Naive thymus-derived CD4-positive, alpha-beta T cell (primary cell): Measurements from ENCODE around the gene IL1RL2. TPM values are rescaled to one million over a fixed set of nuclear protein-coding genes. Genes with fewer than 3 reads are reported as not detected.

Experiments
- ATAC-seq: fragments of 150-1000 bp; cut with Tn5 transposase; 2 replicates; pipeline ENCODE4 v1.10.0; 2021; ENCODE audit warnings: mild to moderate bottlenecking, moderate library complexity
- CTCF ChIA-PET: fragments of 350-600 bp; sonication (Branson Sonifier 250); formaldehyde crosslinking; loops from one replicate; lab custom pipeline; 2021; ENCODE audit warnings: antibody characterized with exemption; lab: Charles Lee
- POLR2A ChIA-PET: fragments of 350-600 bp; sonication (Branson Sonifier 250); formaldehyde crosslinking; loops from one replicate; lab custom pipeline; 2021; ENCODE audit warnings: antibody characterized with exemption, inconsistent platforms; lab: Charles Lee
- DNase-seq, 9 donors: peaks; one replicate each; pipeline versions ENCODE4 v3.0.0 to v3.0.0-alpha.2; 2020 to 2022; ENCODE audit warnings: mixed read lengths in 1 of 9
- H3K27ac ChIP-seq: one replicate; pipeline ENCODE4 v1.7.0; 2013; ENCODE audit warnings: mild to moderate bottlenecking, low read depth, low read length, moderate library complexity
- H3K27me3 ChIP-seq, 2 donors: one replicate each; pipeline ENCODE4 v1.7.0; 2013; ENCODE audit warnings: low read length in 2 of 2, mild to moderate bottlenecking in 2 of 2, moderate library complexity in 2 of 2; ENCODE audit not compliant: control insufficient read depth in 2 of 2, insufficient read depth in 2 of 2
- H3K36me3 ChIP-seq, 3 experiments: 1 replicate in 2 of 3; 2 replicates in 1 of 3; pipeline ENCODE4 v1.7.0; 2013; ENCODE audit warnings: low read length in 3 of 3, mild to moderate bottlenecking in 3 of 3, moderate library complexity in 1 of 3; ENCODE audit not compliant: insufficient read depth in 3 of 3, control insufficient read depth in 2 of 3
- H3K4me1 ChIP-seq, 2 donors: one replicate each; pipeline ENCODE4 v1.7.0; 2013; ENCODE audit warnings: low read length in 2 of 2, mild to moderate bottlenecking in 2 of 2, moderate library complexity in 1 of 2; ENCODE audit not compliant: control insufficient read depth in 2 of 2, insufficient read depth in 2 of 2
- H3K4me3 ChIP-seq: 2 replicates; pipeline ENCODE4 v1.7.0; 2013; ENCODE audit warnings: mild to moderate bottlenecking, low read length
- H3K9me3 ChIP-seq, 3 experiments: 1 replicate in 2 of 3; 2 replicates in 1 of 3; pipeline ENCODE4 v1.7.0; 2013; ENCODE audit warnings: low read length in 3 of 3; ENCODE audit not compliant: control insufficient read depth in 2 of 3
- H3K27ac Mint-ChIP-seq, 9 donors: one replicate each; pipeline ENCODE4 v1.8.0; 2020 to 2022; ENCODE audit warnings: mixed read lengths in 9 of 9, mild to moderate bottlenecking in 8 of 9, moderate library complexity in 5 of 9, inconsistent platforms in 2 of 9
- H3K27me3 Mint-ChIP-seq, 5 donors: one replicate each; pipeline ENCODE4 v1.8.0; 2021 to 2022; ENCODE audit warnings: mixed read lengths in 5 of 5, mild to moderate bottlenecking in 1 of 5
- H3K36me3 Mint-ChIP-seq, 5 donors: one replicate each; pipeline ENCODE4 v1.8.0; 2020 to 2022; ENCODE audit warnings: mixed read lengths in 5 of 5, mild to moderate bottlenecking in 3 of 5, inconsistent platforms in 1 of 5
- H3K4me1 Mint-ChIP-seq, 7 donors: one replicate each; pipeline ENCODE4 v1.8.0; 2020 to 2022; ENCODE audit warnings: mixed read lengths in 7 of 7, mild to moderate bottlenecking in 3 of 7, inconsistent platforms in 1 of 7
- H3K4me3 Mint-ChIP-seq, 10 donors: one replicate each; pipeline ENCODE4 v1.8.0; 2020 to 2022; ENCODE audit warnings: mild to moderate bottlenecking in 10 of 10, mixed read lengths in 10 of 10, moderate library complexity in 6 of 10, inconsistent platforms in 2 of 10
- H3K9me3 Mint-ChIP-seq, 11 donors: one replicate each; pipeline ENCODE4 v1.8.0; 2020 to 2022; ENCODE audit warnings: mixed read lengths in 11 of 11, mild to moderate bottlenecking in 4 of 11, inconsistent platforms in 1 of 11, moderate library complexity in 1 of 11
- intact Hi-C, 2 donors: fragments of 100-400 bp; cut with micrococcal nuclease; formaldehyde crosslinking; loops; one replicate each; pipeline ENCODE4 v1.15.1; 2023
- polyA plus RNA-seq, 2 donors: library from polyadenylated mRNA; unstranded; fragments of 300-500 nt; fragmentation: Illumina TruSeq; gene quantifications; one replicate each; pipeline ENCODE4 v1.2.3, GENCODE V29; 2021
- total RNA-seq, 6 experiments: library from RNA in 5 of 6; stranded (reverse) in 5 of 6; gene quantifications; 1 replicate in 5 of 6; 2 replicates in 1 of 6; pipeline ENCODE4 v1.2.3 and lab custom pipeline; 2021 to 2026

The IL1RL2 gene
- total and polyA plus RNA-seq, 7 experiments from 2014 or later, result 0.15 to 0.21 TPM; not detected in 5

DNA sequence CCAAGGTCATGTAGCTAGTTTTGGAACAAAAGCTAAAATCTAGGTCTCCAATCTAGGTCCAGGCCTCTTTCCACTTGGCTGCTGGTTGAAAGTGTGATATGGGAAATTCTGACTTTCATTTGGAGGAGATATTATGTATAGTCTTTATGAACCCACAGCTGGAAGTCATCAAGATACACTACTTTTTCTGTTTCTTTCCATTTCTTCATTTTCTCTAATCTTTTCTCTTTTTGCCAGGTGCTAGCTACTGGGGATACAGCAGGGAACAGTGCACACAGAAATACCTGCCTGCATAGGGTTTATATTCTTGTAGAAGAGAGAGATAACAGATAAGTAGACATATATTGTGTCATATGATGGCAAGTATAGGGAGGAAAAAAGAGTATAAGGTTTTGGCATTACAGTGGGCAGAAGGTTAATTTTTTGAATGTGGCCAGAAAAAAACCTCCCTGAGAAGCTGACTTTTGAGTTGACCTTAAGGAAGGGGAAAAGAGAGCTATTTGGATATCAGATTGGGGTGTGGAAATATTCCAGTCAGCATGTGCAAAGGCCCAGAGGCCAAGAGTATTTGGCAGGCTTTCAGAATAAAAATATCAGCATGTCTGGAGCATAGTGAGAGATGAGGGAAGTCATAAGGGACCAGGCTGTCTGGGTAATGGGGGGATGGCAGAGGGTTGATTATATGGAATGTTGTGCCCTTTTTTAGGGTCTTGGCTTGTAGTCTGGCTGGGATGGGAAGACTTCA lies 28.6 kb upstream of the IL1RL2 start:
- H3K27me3 ChIP-seq, result no peaks in the 10 kb centered on the region
- ATAC-seq, result no peak
- Mint-ChIP-seq H3K27ac (peak overlapping the region in 1 of 9 donors; percentile 59), H3K36me3 (peaks cover 0 to 3% (median 0%) of the 10 kb centered on the region in 5 donors), H3K9me3 (peaks cover 0 to 6% (median 0%) of the 10 kb centered on the region in 11 donors), H3K27me3 (no peaks in the 10 kb centered on the region), H3K4me3 (no peak overlapping the region), H3K4me1 (peaks cover 0 to 8% (median 0%) of the 10 kb centered on the region in 7 donors)
- H3K4me1 ChIP-seq, result no peaks in the 10 kb centered on the region
- intact Hi-C loops, result no loop called here
- ChIA-PET CTCF (no interaction called here), POLR2A (no interaction called here)
- no peak overlapping the region for H3K4me3 ChIP-seq
- H3K9me3 ChIP-seq, result no peaks in the 10 kb centered on the region
- H3K27ac ChIP-seq, result no peak overlapping the region
- no peaks in the 10 kb centered on the region for H3K36me3 ChIP-seq
- no peak for DNase-seq

DNA sequence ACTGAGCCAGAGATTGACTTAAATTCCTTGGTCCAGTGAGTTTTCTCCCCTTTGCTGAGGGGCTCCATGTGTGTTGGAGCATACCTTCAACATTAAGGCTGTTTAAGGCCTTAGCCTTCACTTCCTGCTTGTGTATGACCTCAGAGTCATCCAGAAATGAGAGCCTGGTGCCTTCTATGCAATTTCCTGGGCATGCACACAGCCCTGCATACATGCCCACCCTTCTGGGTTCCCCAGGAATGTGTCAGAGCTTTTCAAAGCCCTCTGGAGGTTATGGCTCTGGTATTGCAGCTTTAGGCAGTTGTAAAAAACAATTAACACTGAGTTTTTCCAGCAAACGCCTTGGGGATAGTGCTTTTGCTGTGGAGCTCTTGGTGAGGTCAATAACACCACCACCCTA lies 27.5 kb upstream of the IL1RL2 start:
- Histone ChIP-seq H3K9me3 (no peaks in the 10 kb centered on the region), H3K4me3 (no peak overlapping the region), H3K36me3 (no peaks in the 10 kb centered on the region), H3K27me3 (no peaks in the 10 kb centered on the region), H3K27ac (no peak overlapping the region), H3K4me1 (no peaks in the 10 kb centered on the region)
- ChIA-PET POLR2A (no interaction called here), CTCF (interaction anchor here (0.6 kb wide), 1 partner anchor 88 kb away, joined by 3 read pairs; no protein-coding TSS in a partner anchor)
- peak; percentile 20 for ATAC-seq
- Mint-ChIP-seq H3K36me3 (peaks cover 0 to 3% (median 0%) of the 10 kb centered on the region in 5 donors), H3K27me3 (no peaks in the 10 kb centered on the region), H3K4me3 (no peak overlapping the region), H3K4me1 (peaks cover 0 to 8% (median 0%) of the 10 kb centered on the region in 7 donors), H3K27ac (no peak overlapping the region), H3K9me3 (peaks cover 0 to 6% (median 0%) of the 10 kb centered on the region in 11 donors)
- intact Hi-C loops, result no loop called here
- DNase-seq, result no peak

DNA sequence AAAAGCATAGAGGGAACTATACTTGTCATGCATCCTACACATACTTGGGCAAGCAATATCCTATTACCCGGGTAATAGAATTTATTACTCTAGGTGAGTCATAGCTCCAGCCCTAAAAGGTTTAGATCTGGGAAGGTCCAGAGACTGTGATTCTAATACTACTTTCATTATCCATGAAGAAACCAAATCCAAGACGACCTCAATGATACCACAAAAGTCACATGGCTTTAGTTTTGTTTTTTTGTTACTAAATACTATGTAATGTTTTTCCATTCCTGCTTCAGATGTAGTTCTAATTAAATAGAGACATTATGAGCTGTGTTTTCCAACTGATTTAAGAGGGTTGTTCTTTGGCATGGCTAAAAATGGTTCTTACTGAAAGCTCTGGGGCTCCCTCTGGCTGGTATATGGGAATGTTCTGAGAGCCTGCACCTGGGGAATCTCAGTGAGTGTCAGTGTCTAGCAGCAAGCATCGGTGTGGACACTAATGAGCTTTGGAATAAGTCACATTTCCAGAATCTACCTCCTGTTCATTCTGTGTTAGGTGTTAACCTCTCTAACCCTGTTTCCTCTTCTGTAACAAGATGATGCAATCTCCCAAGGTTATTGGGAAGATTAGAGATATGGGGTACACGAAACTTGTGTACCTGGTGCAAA lies 20.5 kb upstream of the IL1RL2 start:
- ChIA-PET POLR2A (no interaction called here), CTCF (interaction anchor here (0.6 to 1.4 kb wide), 4 partner anchors 34 to 160 kb away, joined by 3 to 4 read pairs (median 4); no protein-coding TSS in a partner anchor)
- Histone ChIP-seq H3K27ac (no peak overlapping the region), H3K9me3 (no peaks in the 10 kb centered on the region), H3K4me3 (no peak overlapping the region), H3K27me3 (no peaks in the 10 kb centered on the region), H3K4me1 (no peaks in the 10 kb centered on the region), H3K36me3 (no peaks in the 10 kb centered on the region)
- ATAC-seq (no peak), DNase-seq (peak in 1 of 9 donors; percentile 14)
- intact Hi-C loops, result loop anchor here in 1 of 2 donors (1.0 kb wide), 1 partner anchor 146 kb away; no protein-coding TSS in a partner anchor
- Mint-ChIP-seq H3K27ac (no peak overlapping the region), H3K27me3 (peaks cover 0 to 5% (median 0%) of the 10 kb centered on the region in 5 donors), H3K9me3 (peaks cover 0 to 6% (median 0%) of the 10 kb centered on the region in 11 donors), H3K4me3 (no peak overlapping the region), H3K36me3 (peaks cover 0 to 6% (median 0%) of the 10 kb centered on the region in 5 donors), H3K4me1 (peaks cover 0 to 5% (median 0%) of the 10 kb centered on the region in 7 donors)

DNA sequence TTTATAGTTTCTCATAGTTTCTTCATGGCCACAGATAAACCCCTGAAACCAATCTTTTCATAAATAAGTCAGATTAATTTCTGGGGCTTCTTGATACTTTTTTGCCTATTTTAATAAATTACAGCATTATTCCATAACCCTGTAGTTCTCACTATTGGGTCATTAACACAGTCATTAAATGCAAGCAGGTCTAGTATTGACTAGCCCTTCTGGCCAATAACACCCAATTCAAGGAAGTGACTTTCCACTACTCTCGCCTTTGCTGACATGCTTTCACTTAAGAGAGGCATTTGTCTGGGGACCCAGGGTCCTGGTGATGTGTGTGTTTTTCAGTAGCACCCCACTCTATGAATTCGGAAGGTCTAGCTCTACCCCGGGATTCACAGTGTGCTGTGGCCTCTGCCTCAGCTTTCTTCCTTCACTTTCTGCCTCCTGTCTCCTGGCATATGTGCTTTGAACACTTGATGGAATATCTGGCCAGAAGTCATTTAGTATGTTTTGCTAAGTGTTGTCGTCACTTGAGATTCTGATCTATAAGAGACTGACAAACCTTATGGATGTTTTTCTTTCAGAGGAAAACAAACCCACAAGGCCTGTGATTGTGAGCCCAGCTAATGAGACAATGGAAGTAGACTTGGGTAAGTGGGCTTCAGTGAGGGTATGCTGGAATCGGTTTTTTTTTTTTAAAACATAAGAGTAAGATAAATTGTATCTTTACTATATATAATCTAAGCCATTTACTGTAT lies 18.6 kb upstream of the IL1RL2 start:
- ChIA-PET CTCF (interaction anchor here (1.1 kb wide), 1 partner anchor 72 kb away, joined by 3 read pairs; no protein-coding TSS in a partner anchor), POLR2A (no interaction called here)
- no peak for ATAC-seq

DNA sequence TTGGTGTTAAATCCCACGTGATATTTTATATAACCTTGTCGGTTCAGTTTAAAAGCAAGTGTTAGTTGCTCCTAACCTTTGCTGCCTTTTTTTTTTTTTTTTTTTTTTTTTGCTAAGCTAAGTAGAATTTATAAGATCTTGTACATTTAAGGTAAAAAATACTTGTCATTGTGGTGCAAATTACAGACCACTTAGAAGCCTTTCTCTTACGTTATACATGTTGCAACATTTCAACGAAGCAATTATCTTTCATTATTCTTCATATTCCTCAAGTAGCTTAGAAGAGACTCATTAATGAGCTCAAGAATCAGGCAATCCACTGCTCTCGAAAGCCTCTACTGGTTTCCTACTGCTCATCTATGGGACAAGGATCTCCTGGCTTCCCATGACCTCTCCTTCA lies 14.9 kb upstream of the IL1RL2 start:
- no peaks in the 10 kb centered on the region for H3K4me1 ChIP-seq
- ATAC-seq (no peak), DNase-seq (no peak)
- H3K9me3 Mint-ChIP-seq, result peaks cover 0 to 3% (median 0%) of the 10 kb centered on the region in 11 donors
- no peaks in the 10 kb centered on the region for H3K36me3 ChIP-seq
- CTCF ChIA-PET, result interaction anchor here (0.6 kb wide), 1 partner anchor 1219 kb away, joined by 4 read pairs; no protein-coding TSS in a partner anchor
- intact Hi-C loops, result no loop called here
- peaks cover 4 to 11% (median 10%) of the 10 kb centered on the region in 7 donors for H3K4me1 Mint-ChIP-seq
- peaks cover 0 to 5% (median 0%) of the 10 kb centered on the region in 5 donors for H3K27me3 Mint-ChIP-seq
- H3K27ac ChIP-seq, result no peak overlapping the region
- no peak overlapping the region for H3K4me3 Mint-ChIP-seq
- POLR2A ChIA-PET, result no interaction called here
- peak overlapping the region in 1 of 9 donors; percentile 27 for H3K27ac Mint-ChIP-seq
- no peaks in the 10 kb centered on the region for H3K27me3 ChIP-seq
- peaks cover 0 to 6% (median 0%) of the 10 kb centered on the region in 5 donors for H3K36me3 Mint-ChIP-seq
- H3K9me3 ChIP-seq, result no peaks in the 10 kb centered on the region
- H3K4me3 ChIP-seq, result no peak overlapping the region

More for the DNA sequence above, 18.6 kb upstream of the IL1RL2 start:
- Mint-ChIP-seq H3K9me3 (peaks cover 0 to 6% (median 0%) of the 10 kb centered on the region in 11 donors), H3K27me3 (peaks cover 0 to 5% (median 0%) of the 10 kb centered on the region in 5 donors), H3K4me1 (peaks cover 4 to 14% (median 10%) of the 10 kb centered on the region in 7 donors), H3K27ac (no peak overlapping the region), H3K4me3 (no peak overlapping the region), H3K36me3 (peaks cover 0 to 6% (median 0%) of the 10 kb centered on the region in 5 donors)
- Histone ChIP-seq H3K27ac (no peak overlapping the region), H3K4me1 (no peaks in the 10 kb centered on the region), H3K9me3 (no peaks in the 10 kb centered on the region), H3K36me3 (no peaks in the 10 kb centered on the region), H3K27me3 (no peaks in the 10 kb centered on the region), H3K4me3 (no peak overlapping the region)
- intact Hi-C loops, result no loop called here
- DNase-seq, result no peak

DNA sequence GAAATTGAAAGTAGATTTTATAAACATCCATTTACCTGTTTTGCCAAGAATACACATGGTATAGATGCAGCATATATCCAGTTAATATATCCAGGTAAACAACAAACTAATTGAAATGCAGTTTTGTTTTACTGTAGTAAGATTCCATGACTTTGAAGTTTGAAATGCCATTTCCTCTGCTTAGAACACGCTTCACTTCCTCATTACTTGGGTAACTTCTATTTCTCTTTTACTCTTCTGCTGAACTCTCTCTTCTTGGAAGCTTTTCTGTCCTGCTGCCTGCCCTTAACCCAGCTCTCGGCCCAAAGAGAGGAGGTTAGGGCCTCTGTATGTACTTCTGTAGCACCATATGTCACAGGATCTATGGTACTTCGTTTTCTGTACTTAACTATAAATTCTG lies 14.1 kb upstream of the IL1RL2 start:
- peak overlapping the region in 5 of 9 donors; percentile 2 to 77 (median 42) for H3K27ac Mint-ChIP-seq
- peaks cover 4 to 11% (median 10%) of the 10 kb centered on the region in 7 donors for H3K4me1 Mint-ChIP-seq
- DNase-seq (peak in 1 of 9 donors; percentile 1), ATAC-seq (peak; percentile 27)
- H3K4me3 Mint-ChIP-seq, result peak overlapping the region in 5 of 10 donors; percentile 1 to 53 (median 39)
- no peaks in the 10 kb centered on the region for H3K4me1 ChIP-seq
- no peaks in the 10 kb centered on the region for H3K36me3 ChIP-seq
- CTCF ChIA-PET, result no interaction called here
- H3K27me3 Mint-ChIP-seq, result peaks cover 0 to 5% (median 1%) of the 10 kb centered on the region in 5 donors
- POLR2A ChIA-PET, result no interaction called here
- no peak overlapping the region for H3K4me3 ChIP-seq
- no peaks in the 10 kb centered on the region for H3K27me3 ChIP-seq
- peaks cover 0 to 3% (median 0%) of the 10 kb centered on the region in 11 donors for H3K9me3 Mint-ChIP-seq
- intact Hi-C loops, result no loop called here
- H3K27ac ChIP-seq, result no peak overlapping the region
- peaks cover 0 to 5% (median 0%) of the 10 kb centered on the region in 5 donors for H3K36me3 Mint-ChIP-seq
- no peaks in the 10 kb centered on the region for H3K9me3 ChIP-seq
